HG03342 (cell line): Measurements from ENCODE around the gene ABI3BP.

Experiments
- ATAC-seq: cut with Tn5 transposase; IDR thresholded peaks from one replicate; pipeline ENCODE4 v1.9.1; 2021; ENCODE audit warnings: mild to moderate bottlenecking, moderate library complexity; ENCODE audit not compliant: unreplicated experiment

The ABI3BP gene

DNA sequence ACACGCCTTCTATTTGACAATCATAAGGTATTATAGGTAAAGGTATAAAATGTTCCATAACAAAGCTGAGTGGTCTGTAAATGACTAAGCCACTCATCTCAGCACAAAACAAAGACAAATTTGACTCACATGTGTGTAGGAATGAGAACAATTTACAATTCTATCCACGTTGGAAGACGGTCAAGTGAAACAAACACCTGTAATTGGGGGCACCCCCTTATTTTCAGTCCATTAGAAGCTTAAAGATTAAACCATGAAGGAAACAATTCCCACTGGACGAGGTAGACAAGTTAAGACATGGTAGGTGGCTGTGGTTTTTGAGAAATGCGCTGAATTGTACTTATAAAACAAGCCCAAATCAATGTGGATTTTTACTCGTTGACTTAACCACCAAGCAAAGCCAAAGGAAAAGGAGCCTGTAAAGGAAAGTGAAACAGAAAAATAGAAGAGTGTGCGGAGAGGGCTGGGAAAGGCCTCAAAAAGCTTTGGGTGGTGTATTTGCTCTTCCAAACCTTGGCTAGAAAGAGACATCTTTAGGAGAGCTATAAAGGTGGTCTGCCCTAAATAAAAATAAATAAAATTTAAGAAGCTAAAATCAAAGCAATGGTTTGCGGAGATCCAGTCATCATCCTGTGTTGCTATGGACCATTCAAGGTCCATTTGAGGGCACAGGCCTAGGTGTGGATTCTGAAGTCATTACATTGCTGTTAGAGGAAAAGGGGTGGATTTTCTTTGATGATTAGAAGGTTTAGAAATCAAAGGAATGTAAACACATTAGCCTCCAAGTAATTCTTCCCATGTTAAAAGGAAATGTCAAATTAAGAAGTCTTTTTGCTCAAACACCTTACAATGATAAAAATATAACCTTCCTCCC, 148.9 kb downstream of the ABI3BP start:
- ATAC-seq, result no peak

DNA sequence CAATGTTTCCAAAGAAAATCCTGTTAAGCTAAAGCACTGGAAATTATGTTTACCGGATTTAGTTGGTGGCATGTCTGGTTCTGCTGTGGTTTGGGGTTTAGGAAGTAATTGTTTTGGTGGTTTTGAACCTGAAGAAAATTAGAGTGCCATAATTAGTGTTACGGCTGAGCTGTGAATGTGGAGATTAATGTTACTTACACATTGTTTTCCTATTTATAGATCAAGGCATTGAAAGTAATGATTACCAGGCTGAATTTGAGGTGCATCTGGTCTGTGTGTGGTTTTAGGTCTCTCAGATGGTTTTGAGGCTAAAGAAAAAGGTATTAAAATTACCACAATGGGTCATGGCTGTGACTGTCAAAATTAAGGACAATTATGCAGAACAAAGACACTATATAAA, 155.1 kb downstream of the ABI3BP start:
- no peak for ATAC-seq

DNA sequence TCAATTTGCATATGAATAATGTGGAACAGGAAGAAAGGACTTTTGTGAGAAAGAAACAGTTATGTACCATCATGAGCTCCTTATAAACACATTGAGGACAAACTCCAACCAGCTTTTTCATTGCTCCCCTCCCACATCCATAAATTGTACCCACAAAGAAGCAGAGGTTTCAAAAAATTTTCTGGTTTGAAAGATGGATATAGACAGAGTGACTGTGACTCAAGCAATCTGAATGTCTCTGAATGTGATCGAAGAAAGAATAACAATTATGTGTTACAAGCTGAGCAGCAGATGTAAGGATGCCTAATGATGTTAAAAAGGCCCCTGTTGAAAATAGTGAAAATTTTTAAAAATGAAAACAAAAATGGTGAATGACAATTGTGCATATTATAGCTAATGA, 156.6 kb downstream of the ABI3BP start:
- no peak for ATAC-seq

DNA sequence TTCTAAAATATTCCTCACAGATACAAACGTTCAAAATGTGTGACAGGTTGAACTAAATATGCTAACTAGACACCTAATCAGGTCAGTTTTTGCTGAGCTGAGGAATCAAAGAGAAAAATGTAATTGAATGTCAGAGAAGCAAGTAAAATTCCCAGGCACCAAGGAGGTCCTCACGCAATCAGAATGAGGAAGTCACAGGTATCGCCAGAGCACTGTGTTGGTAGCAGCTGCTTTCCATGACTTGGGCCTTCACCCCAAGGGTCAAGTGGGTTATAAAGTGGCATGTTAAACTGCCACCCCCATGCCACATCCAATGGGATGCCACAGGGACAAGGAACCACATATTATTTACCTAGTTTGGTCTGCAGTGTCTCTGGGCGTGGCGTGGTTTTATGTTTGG, 158.9 kb downstream of the ABI3BP start:
- no peak for ATAC-seq

DNA sequence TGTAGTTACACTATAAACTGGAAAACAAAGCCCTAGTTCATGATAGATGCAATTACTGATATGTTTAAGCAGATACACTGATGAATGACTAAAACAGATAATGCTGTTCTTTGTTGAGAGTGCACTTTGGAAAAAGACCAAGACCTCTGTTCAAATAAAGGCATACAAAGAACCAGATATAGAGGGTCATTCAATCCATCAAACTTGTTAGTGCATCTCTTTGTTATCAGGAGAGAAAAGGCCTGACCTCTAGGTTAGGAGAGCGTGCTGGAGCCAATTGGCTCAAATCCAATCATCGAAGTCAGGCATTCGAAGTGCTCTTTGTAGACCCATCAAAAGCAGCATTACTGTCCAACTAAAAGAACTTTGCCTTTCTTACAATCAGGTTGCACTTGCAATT, 159.7 kb downstream of the ABI3BP start:
- no peak for ATAC-seq

DNA sequence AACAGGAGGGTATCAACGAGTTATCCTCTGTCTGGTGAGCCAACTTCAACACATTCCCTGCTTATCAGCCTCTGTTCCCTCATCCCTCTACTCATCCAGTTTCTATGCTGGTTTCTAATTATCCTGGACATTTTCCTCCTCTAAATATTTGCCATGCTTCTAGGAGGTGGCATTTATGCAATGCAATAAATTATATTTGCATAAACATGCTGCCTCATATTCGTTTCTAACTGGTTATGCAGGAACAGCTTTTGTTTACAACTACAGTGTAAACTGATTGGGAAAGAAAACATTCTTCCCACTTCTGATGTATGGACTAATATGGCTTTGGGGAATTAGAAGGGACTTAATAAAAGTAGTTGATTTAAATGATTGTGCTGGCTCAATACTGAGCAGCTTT, 161.6 kb downstream of the ABI3BP start:
- no peak for ATAC-seq

DNA sequence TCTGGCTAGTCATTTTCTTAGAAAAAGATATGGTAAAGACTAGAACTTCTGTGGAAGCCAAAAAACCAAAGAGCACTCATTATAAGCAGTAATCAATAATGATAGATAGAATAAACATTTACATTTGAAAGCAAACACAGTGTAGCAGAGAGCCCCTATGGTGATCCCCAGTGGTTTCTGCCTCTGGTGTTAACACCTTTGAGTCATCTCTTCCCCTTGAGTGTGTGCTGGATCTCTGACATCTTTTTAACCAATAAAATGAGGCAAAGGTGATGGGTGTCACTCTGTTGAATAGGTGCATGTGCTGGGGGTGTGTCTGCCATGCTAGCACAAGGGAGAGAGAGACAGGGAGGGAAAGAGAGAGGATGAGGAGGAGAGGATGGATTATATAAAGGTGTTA, 162.3 kb downstream of the ABI3BP start:
- ATAC-seq, result no peak

DNA sequence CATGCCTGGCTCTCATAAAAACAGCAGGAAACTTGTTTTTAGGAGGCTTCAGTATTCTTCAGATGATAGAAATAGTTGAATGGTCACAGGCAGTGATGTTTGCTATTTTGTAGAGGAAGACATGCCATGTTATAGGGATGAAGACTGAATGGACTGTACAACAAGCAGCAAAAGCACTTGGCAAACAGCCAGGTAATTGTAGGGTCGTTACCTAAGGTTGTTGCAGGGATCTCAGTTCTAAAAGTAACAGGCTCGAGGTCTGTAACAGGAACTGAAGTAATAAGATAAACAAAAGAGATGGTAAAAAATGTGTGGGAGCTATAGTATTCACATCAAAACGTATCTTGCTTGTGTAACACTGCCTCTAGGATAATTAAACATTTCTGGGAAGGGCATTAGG, 167.6 kb downstream of the ABI3BP start:
- no peak for ATAC-seq

DNA sequence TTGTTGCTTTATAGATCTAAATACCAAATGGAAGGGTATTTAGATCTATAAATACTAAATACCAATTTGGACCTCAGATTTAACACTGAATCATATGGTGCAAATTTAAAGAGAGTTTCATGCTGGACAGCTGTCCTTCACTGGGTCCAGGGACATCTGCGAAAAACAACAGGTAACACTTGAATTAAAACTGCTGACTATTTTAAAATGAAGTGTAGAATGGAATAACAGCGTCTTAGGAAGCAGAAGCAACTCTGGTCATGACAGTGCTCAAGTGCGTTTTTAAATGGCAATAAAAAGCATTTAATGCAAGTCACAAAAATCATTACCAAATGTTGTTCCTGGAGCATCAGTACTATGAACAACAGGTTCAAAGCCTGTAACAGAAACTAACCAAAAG, 177.6 kb downstream of the ABI3BP start:
- ATAC-seq, result no peak

DNA sequence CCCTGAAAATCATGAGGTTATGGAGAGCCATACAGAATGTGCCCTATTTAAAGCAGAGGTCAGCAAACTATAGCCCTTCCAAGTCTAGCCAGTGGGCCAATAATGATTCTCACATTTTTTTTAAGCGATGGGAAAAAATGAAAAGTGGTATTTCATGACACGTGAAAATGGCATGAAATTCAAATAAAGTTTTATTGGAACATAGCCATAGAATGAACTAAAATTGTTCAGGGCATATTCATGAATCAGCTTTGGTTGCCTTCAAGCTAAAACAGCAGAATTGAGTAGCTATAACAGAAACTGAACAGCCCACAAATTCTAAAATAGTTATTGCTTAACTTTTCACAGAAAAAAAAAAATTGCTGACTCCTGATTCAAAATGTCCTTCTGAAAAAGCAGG, 179.4 kb downstream of the ABI3BP start:
- ATAC-seq, result no peak

DNA sequence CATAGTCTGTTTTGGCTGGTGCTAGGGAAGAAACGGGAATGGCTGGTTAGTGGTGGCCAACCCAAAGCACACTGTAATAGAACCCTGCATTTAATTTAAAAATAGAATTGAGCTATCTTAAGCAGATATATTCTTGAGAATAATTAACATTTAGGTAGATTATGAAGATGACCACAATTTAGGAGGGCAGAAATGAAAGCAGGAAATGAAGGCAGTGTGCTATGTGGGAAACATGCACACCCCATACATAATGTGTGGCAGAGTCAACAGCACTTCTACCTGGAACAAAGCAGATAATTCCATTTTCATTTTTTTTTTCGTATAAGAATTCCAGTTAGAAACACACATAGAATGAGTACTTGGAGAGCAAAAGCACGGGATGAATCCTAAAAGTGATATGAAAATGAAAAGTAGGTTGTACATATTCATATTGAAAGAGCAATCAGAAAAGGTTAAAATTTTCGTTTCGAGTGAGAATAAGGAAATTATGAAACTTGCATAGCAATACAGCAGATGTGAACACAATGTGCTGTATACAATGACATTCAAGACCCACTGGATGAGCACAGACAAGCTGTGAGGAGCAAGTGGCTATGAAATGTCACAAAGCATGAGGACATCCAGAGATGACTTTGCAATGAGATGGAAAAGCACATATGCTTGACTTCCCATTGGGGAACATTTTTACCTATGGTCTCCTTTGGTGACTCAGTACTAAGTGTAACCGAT, 181.3 kb downstream of the ABI3BP start:
- ATAC-seq, result no peak

DNA sequence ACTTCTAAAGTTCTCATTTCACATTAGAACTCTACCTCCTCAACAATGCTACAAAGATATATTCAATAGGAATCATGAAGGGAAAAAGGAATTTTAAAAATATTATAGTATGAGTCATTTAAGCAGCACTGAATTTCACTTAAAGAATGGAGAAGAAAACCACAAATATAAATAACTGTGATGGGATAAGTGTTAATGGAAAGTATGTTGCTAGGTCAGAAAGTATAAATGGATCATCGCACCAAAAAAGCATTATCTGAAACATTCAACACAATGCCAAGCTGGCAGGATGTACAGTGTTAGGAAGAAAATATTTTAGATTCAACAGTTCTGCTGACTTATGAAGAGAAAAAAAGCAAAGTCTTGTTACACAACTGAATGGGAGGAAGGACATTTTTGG, 182.6 kb downstream of the ABI3BP start:
- ATAC-seq, result no peak

DNA sequence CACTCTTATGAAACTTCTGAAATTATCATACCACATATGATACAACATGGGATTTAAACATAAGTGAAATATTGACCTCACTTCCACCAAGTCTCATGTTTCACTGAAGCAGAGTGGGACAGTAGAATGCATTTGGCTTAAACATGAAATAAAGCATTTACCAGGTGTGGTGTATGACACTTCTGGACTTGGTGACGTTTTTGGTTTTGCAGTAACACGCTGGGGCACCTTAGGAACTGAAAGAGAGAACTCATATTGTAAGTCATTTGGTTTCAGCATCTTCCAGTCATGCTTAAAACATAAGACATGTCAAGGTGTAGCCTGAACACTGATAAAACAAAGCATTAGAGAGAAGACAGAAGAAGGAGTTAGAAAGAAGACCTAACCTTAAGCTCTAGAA, 188.6 kb downstream of the ABI3BP start:
- ATAC-seq, result no peak

DNA sequence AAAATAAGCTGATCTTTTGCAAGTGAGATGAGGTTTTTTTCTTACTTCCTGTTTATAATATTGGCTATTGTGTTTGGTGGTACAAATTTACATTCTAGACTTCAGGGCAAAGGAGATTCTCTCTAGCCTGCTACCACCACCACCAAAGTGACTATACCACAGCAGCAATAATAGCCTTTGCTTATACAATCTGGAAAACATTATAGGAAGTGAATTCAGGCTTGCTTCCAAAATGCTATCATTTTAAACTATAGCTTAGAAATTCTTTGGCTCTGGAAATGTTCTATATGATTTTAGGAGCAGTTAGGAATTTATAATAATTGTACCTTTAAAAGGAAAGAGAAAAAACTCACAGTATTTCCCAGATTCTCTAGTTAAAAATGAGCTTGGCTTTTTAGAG, 189.5 kb downstream of the ABI3BP start:
- no peak for ATAC-seq

DNA sequence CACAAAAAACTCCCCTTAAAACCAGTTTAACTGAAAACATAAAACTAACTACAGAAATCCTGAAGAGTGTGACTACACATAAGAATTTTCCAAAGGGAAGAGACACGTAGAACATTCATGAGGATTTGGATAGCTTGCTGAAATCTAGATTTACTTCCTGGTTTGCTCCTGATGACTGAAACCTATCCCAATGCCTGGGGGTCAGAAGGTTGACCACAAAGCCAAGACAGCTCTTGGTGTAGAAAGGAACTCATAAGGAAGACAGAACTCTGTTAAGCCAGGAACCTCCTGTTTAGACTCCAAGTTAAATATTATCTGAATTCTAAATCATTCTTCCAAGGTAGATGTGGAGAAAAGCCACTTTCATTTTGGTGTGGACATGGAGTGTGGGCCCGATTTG, 191.1 kb downstream of the ABI3BP start:
- ATAC-seq, result no peak

DNA sequence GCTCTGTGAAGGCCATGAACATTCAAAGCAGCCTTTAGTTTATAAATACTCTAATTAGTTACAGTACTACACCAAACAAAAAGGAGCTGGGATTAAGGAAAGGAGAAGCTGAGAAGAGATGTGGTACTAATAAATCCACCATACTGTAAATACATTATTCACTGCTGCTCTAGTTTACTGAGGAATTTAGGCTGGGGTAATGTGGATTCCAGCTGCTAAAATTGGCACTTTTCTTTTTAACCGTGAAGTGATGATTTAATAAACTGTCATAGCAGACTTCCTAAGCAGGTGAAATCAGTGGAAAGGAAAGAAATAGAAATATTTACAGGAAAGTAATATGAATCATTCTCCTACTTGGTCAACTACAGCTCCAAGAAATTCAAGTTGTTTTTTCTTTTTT, 195.2 kb downstream of the ABI3BP start:
- no peak for ATAC-seq

DNA sequence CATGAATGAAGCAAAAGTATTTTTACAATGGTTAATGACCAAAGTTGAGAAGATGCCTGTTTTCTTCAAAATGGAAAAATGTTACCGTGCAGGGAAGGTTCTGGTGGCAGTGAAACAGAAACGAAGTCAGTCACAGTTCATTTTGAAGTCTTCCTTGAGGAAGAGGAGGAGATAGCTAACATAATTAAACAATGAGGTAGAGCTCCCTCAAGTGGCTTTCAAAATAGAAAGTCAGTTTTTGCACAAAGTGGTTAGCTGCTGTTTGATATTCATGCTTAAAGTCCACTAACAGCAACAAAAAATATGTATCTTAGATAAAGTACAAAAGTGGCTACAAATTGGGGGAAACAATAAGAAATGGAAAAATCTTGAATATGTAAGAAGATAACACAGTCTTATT, 196.7 kb downstream of the ABI3BP start:
- ATAC-seq, result no peak

DNA sequence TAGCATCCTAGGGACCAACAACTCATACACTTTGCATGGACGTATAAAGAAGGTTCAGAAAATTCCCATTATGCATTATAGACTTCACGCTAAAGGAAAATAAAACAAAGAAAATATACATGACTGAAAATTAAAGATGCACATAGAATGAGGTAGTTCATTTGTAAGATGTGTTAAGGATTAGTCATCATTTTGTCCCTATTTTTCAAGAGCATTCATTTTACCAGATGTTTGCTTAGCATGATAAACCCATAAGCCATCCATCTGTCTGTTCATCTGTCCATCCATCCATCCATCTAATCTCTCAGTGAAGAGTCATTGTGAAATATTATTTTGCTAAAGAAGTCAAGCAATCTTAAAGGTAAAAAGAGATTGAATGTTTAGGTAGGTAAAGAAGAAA, 203.6 kb downstream of the ABI3BP start:
- ATAC-seq, result no peak

DNA sequence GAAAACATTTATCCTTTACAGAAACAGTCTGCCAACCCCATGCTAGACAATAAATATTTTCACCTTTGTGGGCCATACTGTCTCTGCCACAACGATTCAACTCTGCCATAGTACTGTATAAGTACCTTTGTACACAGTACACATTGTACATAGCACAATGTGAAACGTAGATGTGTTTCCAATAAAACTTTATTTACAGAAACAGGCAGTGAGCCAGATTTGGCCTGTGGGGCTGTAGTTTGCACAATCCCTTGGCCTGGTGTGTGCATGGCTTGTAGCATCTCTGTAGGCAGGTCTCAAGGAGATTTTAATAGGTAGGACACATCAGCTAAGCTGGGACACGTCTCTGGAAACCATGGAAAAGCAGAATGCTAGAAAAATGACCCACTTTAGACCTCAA, 209.6 kb downstream of the ABI3BP start:
- ATAC-seq, result no peak

DNA sequence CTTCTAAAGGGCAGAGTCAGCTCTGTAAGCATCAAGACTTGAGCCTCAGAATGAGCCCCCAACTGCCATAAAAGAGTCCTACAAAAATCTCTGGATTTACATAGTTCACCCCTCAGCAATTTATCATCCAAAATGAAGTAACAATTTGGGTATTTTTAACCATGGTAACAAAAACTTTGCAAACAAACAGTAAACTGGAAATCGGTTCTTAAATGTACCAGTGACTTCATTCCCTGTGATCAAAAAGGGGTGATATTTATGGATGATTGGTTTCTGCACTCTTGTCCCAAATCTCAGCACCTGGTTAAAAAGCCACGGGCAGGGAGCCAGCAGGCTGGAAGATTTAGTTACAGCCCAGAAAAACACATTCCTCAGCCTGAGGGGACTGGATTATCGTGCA, 210.3 kb downstream of the ABI3BP start:
- no peak for ATAC-seq

DNA sequence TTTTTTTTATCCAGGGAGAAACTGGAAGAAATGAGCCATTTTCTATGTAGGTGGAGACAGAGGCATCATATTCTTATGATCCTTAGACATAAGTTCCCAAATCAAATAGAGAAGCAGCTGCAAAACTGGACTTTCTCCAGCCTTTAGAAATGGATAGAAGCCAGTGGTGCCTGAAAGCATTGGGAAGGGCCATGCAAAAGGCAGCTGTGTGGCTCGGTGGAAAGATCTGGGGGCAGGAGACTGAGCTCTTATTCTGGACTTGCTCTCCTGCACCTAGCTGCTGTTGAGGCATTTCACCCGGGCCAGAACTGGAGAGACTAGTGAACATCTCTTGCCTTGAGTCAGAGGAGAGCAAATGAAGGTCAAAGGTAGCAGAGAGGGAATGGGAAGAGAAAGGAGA, 210.9 kb downstream of the ABI3BP start:
- no peak for ATAC-seq

DNA sequence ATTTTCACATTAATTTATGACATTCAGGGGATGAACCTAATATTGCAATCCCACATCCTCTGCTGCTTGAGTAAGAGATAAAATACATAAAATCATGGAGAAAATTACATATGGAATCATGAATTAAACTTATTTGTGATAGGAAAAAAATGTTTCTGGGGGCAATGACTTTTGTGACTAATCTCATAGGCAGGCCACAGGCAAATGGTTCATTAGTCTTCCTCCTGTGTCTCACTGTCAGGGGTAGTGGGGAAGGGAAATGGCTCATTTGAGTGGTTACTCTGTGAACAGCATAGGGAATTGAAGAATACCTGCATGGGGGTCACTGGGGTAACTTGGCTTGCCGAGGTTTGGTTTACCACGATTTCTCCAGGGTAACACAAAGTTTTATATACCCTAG, 211.9 kb downstream of the ABI3BP start:
- ATAC-seq, result no peak
